ENCODE results near the gene FCGR3A. TPM values are rescaled to one million over a fixed set of nuclear protein-coding genes. Genes with fewer than 3 reads are reported as not detected.

FCGR3A gene
- polyA plus RNA-seq, 1 donor (not counting 4 experiments of a cell fraction or from before 2014, with no cell fraction given) = not detected

- DNase-seq (ENCODE audit: low read depth, low spot score) (no peak), FAIRE-seq (no peak)
- dilution Hi-C loops (cut with MboI; ENCODE audit: extremely low pct_ligation_motif_present, low sequenced_read_pairs) = no loop called here
- H3K9ac ChIP-seq (ENCODE audit: control insufficient read depth, extremely low read depth, insufficient read depth, low read length) = no peak overlapping the region
- H2AFZ ChIP-seq (ENCODE audit: control insufficient read depth, low read length) = no peak overlapping the region
- H3K27me3 ChIP-seq (ENCODE audit: control insufficient read depth, extremely low read depth, insufficient read depth, low read length) = peaks cover 21% of the 10 kb centered on the region
- no peaks in the 10 kb centered on the region for H4K20me1 ChIP-seq (ENCODE audit: control insufficient read depth, extremely low read depth, insufficient read depth, low read length)
- no peak overlapping the region for H3K27ac ChIP-seq (ENCODE audit: control insufficient read depth, insufficient read depth, low read length)
- no peaks in the 10 kb centered on the region for H3K4me1 ChIP-seq (ENCODE audit: control insufficient read depth, extremely low read depth, insufficient read depth, low read length)
- no peaks in the 10 kb centered on the region for H3K36me3 ChIP-seq (ENCODE audit: control insufficient read depth in 2 of 2, extremely low read depth in 1 of 2, insufficient read depth in 2 of 2, low read length in 2 of 2)
- H3K9me1 ChIP-seq (ENCODE audit: control insufficient read depth, extremely low read depth, insufficient read depth, low read length) = no peaks in the 10 kb centered on the region
- H3K4me2 ChIP-seq (ENCODE audit: control insufficient read depth, extremely low read depth, insufficient read depth, low read depth, low read length) = no peak overlapping the region
- H3K79me2 ChIP-seq (ENCODE audit: control insufficient read depth, insufficient read depth, low read length) = no peaks in the 10 kb centered on the region
- TF ChIP-seq EZH2 (IDR thresholded peaks at IDR 0.05; ENCODE audit: low read length) = no peak
- no peak for TF ChIP-seq CTCF (optimal IDR thresholded peaks at IDR 0.05 in 1 of 3, IDR thresholded peaks at IDR 0.05 in 1 of 3, conservative IDR thresholded peaks at IDR 0.05 in 1 of 3; ENCODE audit: extremely low read depth in 1 of 3, insufficient read depth in 2 of 3, low read length in 3 of 3)
- H3K9me3 ChIP-seq (ENCODE audit: control insufficient read depth, low read depth, low read length) = no peaks in the 10 kb centered on the region
- H3K4me3 ChIP-seq (ENCODE audit: control insufficient read depth in 2 of 3, extremely low read depth in 1 of 3, insufficient read depth in 2 of 3, low read depth in 1 of 3, low read length in 3 of 3) = no peak overlapping the region
These were observed 56.8 kb downstream of the FCGR3A start for GRCh38 chr1:161492827-161493226.

Other genes starting within 250 kb of the FCGR3A start
- gene MPZ, start 239.8 kb downstream of the FCGR3A start, polyA plus RNA-seq = 0.19 to 0.45 TPM (median 0.45 TPM) in 3 replicates
- gene SDHC, start 235.4 kb downstream of the FCGR3A start, polyA plus RNA-seq = 362 to 518 TPM (median 401 TPM) in 3 replicates
- not detected in 3 replicates for gene CFAP126, start 181.9 kb downstream of the FCGR3A start, polyA plus RNA-seq
- gene FCGR2A, start 44.4 kb downstream of the FCGR3A start, polyA plus RNA-seq = 0.08 TPM in 1 of 3 replicates, not detected in the others
- 0.26 to 0.31 TPM (median 0.27 TPM) in 3 replicates for gene HSPA6, start 25.3 kb downstream of the FCGR3A start, polyA plus RNA-seq
- not detected in 3 replicates for gene FCGR3B, start 81.4 kb upstream of the FCGR3A start, polyA plus RNA-seq
- gene FCGR2B, start 113.3 kb upstream of the FCGR3A start, polyA plus RNA-seq = 0.01 TPM in 1 of 3 replicates, not detected in the others
- 2.0 to 3.4 TPM (median 3.0 TPM) in 3 replicates for gene FCRLA, start 157.4 kb upstream of the FCGR3A start, polyA plus RNA-seq
- gene FCRLB, start 171.7 kb upstream of the FCGR3A start, polyA plus RNA-seq = 0.41 to 0.54 TPM (median 0.52 TPM) in 3 replicates
- 22.6 to 35.3 TPM (median 27.6 TPM) in 3 replicates for gene DUSP12, start 200.0 kb upstream of the FCGR3A start, polyA plus RNA-seq
- gene ATF6, start 216.5 kb upstream of the FCGR3A start, polyA plus RNA-seq = 16.4 to 19.7 TPM (median 18.3 TPM) in 3 replicates

Data from keratinocyte (primary cell).